ENCODE data around the gene ADAMTS20.

ADAMTS20 gene

DNA sequence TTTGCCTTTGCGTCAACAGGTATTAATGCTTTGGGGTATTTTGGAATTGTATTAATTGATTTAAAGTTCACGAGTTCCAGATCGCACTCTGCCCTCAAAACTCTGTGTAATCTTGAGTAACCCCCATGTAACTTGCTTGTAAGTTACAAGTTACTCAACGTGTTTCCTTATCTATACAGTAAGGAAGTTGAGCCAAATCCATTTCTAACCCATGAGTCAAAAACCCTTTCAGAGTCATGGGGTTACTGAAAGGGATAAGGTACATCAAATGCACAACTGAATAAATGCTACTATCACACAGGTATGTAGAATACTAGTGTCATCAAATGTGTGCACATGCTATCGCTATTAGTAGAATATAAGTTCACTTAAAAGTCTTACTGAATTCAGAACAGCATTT is 28.6 kb upstream of the ADAMTS20 start:
- TF ChIP-seq, protein P1, sequence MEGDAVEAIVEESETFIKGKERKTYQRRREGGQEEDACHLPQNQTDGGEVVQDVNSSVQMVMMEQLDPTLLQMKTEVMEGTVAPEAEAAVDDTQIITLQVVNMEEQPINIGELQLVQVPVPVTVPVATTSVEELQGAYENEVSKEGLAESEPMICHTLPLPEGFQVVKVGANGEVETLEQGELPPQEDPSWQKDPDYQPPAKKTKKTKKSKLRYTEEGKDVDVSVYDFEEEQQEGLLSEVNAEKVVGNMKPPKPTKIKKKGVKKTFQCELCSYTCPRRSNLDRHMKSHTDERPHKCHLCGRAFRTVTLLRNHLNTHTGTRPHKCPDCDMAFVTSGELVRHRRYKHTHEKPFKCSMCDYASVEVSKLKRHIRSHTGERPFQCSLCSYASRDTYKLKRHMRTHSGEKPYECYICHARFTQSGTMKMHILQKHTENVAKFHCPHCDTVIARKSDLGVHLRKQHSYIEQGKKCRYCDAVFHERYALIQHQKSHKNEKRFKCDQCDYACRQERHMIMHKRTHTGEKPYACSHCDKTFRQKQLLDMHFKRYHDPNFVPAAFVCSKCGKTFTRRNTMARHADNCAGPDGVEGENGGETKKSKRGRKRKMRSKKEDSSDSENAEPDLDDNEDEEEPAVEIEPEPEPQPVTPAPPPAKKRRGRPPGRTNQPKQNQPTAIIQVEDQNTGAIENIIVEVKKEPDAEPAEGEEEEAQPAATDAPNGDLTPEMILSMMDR (IDR thresholded peaks at IDR 0.05; ENCODE audit: extremely low read depth, insufficient read depth, missing control alignments), result no peak
- no peak for DNase-seq (ENCODE audit: low spot score)
- in situ Hi-C loops (cut with MboI; ENCODE audit: low pct_unique_long_range_greater_than_20kb, low sequenced_read_pairs, unreplicated experiment), result no loop called here

DNA sequence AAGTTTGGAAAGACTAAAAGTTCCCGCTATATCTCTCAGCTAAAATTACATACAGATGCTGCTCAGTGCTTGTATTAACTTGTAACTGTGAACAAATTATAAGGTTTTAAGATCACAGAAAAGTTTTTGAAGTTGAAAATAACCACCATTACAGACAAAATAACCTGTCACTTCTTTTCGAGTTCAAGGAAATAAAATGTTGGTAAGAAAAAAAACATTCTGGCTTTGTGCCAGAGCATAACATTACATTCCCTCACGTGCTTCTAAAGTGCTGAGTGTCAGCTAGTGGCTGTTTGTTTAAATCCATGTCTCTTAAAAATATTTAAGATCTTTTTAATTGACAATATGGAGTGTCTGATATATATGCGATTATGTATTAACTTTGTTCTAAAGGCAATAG is 27.2 kb upstream of the ADAMTS20 start:
- TF ChIP-seq, protein P1 (IDR thresholded peaks at IDR 0.05; ENCODE audit: extremely low read depth, insufficient read depth, missing control alignments), result no peak
- in situ Hi-C loops (cut with MboI; ENCODE audit: low pct_unique_long_range_greater_than_20kb, low sequenced_read_pairs, unreplicated experiment), result no loop called here
- no peak for DNase-seq (ENCODE audit: low spot score)

DNA sequence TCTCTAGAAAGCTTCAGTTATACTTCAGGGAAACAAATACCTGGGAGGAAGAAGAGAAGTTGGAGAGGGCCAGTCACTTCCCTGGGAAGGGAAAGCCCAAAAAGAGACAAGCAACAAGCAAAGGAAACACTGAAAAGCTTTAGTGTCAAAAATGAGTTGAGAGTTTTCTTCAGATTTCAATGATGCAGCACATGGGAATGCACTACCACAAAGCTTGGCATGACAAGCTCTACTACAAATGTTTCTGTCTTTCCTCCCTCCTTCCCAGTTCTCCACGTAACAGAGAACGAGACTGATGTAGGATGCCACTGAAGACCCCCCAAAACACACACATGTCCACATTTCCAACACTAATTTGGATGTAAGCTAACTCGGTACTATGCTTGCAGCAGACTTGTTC is 26.8 kb upstream of the ADAMTS20 start:
- TF ChIP-seq, protein P1 (IDR thresholded peaks at IDR 0.05; ENCODE audit: extremely low read depth, insufficient read depth, missing control alignments), result no peak
- in situ Hi-C loops (cut with MboI; ENCODE audit: low pct_unique_long_range_greater_than_20kb, low sequenced_read_pairs, unreplicated experiment), result no loop called here
- DNase-seq (ENCODE audit: low spot score), result no peak

DNA sequence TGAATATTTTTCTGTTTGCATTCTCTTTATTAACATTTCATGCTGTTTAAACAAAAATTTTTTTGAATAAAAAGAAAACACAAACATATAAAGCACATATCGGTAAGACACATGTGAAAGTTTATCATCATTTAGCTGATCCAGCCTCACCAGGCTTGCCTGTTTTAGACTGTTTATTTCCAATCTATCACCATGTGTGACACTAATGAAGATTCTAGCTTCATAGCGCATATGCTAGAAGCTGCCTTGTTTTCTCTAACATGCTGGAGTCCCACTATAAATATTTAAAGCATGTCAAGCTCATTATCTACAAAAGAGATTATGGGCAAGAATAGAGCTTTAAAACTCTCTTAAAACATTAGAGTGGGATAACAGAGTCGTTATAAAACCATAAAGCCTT is 25.4 kb upstream of the ADAMTS20 start:
- TF ChIP-seq, protein P1 (IDR thresholded peaks at IDR 0.05; ENCODE audit: extremely low read depth, insufficient read depth, missing control alignments), result no peak
- DNase-seq (ENCODE audit: low spot score), result no peak
- in situ Hi-C loops (cut with MboI; ENCODE audit: low pct_unique_long_range_greater_than_20kb, low sequenced_read_pairs, unreplicated experiment), result no loop called here

DNA sequence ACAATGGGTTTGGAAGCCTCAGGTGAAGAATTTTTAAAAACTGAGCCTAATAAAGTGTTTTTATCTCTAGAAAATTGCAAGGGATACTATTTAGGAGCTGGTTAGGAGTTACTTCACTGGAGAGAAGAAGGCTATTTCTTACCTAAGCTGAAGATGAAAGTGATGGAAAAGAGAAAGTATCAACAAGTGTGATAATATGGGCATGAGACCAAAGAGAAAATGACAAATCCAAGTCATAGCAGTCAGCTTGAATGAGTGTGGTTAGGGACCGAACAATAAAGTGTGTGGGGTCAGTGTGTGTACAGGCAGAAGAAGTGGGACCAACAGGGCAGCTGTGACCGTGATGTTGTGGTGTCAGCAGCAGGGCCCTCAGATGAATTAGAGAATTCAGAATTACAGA is 24.2 kb upstream of the ADAMTS20 start:
- DNase-seq (ENCODE audit: low spot score), result no peak
- in situ Hi-C loops (cut with MboI; ENCODE audit: low pct_unique_long_range_greater_than_20kb, low sequenced_read_pairs, unreplicated experiment), result no loop called here
- TF ChIP-seq, protein P1 (IDR thresholded peaks at IDR 0.05; ENCODE audit: extremely low read depth, insufficient read depth, missing control alignments), result no peak

DNA sequence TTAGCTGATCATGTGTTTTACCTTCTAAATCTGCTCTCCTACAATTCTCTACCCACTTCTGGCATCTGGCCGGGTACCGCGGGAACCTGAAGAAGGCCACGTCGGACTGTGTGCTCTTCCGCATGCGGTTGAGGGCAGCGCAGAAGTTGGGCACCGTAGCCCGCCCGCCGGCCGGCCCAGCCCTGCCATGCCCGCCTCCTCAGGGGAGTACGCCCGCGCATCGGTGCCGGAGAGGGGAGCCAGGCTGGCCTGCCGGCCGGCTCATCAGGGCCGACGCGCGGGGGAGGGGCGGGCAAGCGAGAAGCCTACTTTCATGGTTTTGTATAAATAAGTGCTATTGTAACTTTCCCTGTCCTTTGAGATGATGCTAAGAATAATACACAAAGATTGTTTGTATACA is 19.9 kb upstream of the ADAMTS20 start:
- DNase-seq (ENCODE audit: low spot score), result no peak
- TF ChIP-seq, protein P1 (IDR thresholded peaks at IDR 0.05; ENCODE audit: extremely low read depth, insufficient read depth, missing control alignments), result no peak
- in situ Hi-C loops (cut with MboI; ENCODE audit: low pct_unique_long_range_greater_than_20kb, low sequenced_read_pairs, unreplicated experiment), result no loop called here

DNA sequence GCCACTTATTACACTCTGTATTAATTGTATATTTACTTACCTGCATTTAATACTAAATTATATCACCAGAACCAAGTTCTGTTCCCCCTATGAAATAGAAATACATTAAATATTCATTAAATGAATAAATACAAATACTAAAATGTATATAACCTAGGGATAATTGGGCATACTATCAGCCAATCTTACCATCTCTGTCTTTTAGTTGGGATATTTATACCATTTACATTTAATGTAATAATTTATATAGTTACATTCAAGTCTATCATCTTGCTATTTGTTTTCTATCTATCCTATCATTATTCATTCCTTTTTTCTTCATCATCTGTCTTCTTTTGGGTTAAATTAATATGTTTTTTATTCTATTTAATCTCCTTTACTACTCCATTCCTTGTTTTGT is 4.1 kb upstream of the ADAMTS20 start:
- DNase-seq (ENCODE audit: low spot score), result no peak
- TF ChIP-seq, protein P1 (IDR thresholded peaks at IDR 0.05; ENCODE audit: extremely low read depth, insufficient read depth, missing control alignments), result no peak

More for the DNA sequence above, 4.1 kb upstream of the ADAMTS20 start:
- in situ Hi-C loops (cut with MboI; ENCODE audit: low pct_unique_long_range_greater_than_20kb, low sequenced_read_pairs, unreplicated experiment), result no loop called here

All from GM13977 (cell line).